Measurements from ENCODE around the gene MAG.
A peak's percentile ranks its signal among the peaks of the same experiment; 100 is the strongest.

MAG gene

DNA sequence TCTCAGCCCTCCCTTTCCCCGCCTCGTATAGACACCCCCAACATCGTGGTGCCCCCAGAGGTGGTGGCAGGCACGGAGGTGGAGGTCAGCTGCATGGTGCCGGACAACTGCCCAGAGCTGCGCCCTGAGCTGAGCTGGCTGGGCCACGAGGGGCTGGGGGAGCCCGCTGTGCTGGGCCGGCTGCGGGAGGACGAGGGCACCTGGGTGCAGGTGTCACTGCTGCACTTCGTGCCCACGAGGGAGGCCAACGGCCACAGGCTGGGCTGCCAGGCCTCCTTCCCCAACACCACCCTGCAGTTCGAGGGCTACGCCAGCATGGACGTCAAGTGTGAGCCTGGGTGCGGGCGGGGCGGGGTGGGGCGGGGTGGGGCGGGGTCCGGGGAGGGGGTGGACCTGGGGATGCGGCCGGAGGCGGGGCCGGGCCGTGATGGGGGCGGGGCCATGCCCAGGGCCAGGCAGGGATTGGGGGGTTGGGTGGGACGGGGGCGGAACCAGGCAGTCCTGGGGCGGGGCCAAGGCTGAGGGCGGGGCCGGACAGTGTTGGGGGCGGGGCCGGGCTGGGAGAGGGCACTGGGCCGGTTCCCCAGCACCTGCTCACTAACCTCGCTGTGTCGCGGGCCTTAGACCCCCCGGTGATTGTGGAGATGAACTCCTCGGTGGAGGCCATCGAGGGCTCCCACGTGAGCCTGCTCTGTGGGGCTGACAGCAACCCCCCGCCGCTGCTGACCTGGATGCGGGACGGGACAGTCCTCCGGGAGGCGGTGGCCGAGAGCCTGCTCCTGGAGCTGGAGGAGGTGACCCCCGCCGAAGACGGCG, 7.8 kb downstream of the MAG start:
- no peak for DNase-seq (ENCODE audit: low spot score)

DNA sequence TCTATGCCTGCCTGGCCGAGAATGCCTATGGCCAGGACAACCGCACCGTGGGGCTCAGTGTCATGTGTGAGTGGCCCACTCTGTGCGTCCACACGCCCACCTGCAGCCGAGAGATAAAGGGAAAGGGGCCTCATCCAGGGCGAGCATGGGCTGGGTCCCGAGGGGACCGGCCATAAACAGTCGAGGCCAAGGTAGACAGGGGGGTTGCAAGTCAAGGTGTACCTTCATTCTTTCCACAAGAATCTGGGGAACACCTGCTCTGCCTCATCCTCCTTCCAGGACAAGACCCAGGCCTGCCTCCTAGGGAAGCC, 8.3 kb downstream of the MAG start:
- no peak for DNase-seq (ENCODE audit: low spot score)

DNA sequence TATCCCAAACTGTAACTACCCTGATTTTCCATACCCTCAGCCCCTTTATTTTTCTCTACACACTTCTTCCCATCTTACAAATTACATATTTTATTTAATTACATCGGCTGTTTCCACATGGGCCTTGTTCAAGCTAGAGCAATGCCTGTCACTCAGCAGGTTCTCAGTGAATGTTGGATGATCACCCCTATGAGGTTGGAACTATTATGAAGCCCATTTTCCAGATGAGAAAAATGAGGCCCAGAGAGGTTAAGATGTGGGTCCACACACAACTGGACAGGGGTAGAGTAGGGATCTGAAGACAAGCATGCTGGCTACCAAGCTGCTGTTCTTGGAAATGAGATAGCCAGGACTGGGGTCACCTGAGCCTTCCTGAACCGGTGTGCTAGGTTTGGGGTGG, 10.0 kb downstream of the MAG start:
- DNase-seq (ENCODE audit: low spot score), result no peak

DNA sequence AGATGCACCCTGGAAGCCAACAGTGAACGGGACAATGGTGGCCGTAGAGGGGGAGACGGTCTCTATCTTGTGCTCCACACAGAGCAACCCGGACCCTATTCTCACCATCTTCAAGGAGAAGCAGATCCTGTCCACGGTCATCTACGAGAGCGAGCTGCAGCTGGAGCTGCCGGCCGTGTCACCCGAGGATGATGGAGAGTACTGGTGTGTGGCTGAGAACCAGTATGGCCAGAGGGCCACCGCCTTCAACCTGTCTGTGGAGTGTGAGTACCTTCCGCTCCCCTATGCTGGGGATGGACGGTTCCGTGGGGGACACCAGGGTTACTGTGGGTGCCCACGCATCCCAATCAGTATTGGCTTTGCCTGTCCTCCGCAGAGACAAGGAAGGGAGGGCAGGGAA, 10.5 kb downstream of the MAG start:
- no peak for DNase-seq (ENCODE audit: low spot score)

DNA sequence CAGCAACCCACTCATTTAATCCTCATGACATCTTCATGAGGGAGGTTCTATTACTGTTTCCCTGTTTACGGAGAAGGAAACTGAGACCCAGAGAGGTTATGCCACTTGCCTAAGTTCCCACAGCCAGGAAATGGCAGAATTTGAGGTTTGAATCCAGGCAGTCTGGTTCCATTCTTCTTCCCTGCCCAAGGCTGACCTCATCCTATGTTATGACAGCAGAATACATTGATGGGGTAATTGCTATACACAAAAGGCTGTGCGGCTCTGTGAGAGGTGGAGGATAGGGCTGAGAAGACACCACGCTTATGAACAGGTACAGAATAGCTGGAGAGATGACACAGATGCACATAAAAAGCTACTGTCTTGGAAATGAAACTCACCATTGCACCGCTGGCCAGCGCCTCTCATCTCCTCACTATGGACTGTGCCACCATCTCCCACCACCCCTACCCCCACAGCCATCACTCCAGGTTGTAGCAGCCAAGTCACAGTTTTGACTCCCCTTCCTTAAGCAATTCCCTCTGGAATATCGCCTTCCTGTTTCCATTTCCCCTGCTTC, 11.5 kb downstream of the MAG start:
- DNase-seq (ENCODE audit: low spot score), result no peak

DNA sequence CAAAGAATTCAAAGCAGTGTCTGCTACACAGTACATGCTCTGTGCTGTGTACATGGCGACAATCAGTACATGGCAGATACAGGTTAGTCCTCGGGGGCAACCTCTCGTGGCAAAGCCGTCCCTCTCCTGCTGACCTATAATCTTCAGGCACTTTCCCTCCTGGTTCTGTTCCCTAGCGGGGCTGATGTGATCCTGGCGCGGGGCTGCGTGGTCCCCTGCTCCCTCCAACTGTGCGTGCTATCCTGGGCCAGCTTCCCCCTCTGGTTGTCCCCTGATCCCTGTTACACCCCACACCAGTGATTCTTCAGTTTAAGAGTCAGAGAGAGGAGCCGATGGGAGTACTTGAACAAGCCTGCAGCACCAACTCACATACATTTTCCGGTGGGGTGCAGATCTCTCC, 12.1 kb downstream of the MAG start:
- no peak for DNase-seq (ENCODE audit: low spot score)

DNA sequence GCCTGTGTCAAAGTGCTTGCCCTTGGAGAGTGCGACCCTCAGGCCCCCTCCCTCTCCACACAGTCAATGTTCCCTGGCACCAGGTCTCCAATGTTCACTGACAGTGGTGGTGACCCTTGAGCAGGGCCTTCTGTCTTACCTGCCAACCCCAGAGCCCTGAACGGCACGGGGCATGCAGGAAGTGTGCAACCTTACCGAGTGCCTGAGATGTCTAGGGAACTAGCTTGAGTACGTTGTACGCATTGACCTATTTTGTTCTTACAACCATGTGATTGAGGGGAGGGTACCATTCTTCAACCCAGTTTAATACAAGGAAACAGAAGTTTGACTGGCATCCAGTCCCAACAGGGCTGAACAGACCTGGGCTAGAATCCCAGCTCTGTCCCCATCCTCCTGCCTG, 13.2 kb downstream of the MAG start:
- no peak for DNase-seq (ENCODE audit: low spot score)

DNA sequence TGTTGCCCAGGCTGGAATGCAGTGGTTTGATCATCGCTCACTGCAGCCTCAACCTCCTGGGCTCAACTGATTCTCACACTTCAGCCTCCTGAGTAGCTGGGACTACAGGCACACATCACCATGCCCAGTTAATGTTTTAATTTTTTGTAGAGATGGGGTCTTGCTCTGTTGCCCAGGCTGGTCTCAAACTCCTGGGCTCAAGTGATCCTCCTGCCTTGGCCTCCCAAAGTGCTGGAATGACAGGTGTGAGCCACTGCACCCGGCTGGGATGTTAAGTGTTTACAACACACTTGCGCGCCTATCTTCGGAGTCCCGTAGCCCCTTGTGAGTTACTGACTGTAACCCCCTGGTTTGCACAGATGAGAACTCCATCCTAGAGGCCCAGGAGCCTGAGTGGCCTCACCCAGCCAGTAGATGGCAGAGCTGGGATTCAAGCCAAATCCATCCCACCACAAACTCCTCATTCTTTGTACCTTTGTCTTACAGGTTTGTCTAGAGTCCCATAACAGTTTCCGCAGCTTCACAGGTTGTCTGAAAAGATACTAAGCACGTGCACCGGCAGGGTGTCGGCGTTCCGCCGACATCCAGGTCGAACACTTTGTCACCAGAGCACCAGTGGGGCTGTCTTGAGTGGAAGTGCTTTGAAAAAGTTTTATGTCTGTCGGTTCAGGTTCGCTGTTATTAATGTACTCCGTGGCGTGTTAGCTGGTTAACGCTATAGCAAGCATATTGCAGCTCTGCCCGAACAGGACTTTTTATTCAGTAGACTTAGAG, 14.7 kb downstream of the MAG start:
- peak; percentile 10 for DNase-seq (ENCODE audit: low spot score)

DNA sequence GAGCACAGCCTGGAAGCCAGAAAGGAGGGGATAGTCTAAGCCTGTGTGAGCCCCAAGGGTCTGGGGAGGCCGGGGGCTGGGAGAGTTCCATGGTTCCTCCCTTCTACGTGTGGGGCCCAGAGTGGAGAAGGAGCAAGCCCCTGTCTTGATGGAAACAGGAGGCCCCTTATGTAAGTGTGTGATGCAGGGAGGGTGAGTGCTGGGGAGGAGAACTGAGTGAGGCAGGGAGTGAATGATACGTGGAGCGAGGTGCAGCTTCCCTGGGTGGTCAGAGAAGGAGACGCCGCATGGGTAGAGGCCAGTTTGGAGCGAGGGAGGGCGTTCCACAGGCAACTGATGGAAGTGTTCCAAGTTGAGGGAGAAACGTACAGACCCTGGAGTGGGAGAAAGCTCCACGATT, 16.0 kb downstream of the MAG start:
- no peak for DNase-seq (ENCODE audit: low spot score)

DNA sequence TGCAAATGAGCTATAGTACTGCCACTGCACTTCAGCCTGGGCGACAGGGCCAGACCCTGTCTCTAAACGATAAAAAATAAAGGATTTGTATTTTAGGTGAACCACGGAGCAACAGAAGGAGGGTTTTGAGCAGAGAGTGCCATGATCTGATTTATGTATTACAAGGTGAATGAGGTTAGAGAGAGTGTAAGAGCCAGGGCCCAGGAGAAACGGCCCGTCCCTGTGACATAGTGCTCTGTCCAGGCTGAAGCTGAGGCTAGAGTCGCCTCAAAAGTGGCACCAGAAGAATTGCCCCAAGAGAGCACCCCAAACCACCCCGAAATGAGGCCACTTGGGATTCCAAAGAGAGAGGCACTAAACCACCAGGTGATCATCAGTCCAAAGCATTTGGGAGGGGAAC, 16.9 kb downstream of the MAG start:
- DNase-seq (ENCODE audit: low spot score), result no peak

DNA sequence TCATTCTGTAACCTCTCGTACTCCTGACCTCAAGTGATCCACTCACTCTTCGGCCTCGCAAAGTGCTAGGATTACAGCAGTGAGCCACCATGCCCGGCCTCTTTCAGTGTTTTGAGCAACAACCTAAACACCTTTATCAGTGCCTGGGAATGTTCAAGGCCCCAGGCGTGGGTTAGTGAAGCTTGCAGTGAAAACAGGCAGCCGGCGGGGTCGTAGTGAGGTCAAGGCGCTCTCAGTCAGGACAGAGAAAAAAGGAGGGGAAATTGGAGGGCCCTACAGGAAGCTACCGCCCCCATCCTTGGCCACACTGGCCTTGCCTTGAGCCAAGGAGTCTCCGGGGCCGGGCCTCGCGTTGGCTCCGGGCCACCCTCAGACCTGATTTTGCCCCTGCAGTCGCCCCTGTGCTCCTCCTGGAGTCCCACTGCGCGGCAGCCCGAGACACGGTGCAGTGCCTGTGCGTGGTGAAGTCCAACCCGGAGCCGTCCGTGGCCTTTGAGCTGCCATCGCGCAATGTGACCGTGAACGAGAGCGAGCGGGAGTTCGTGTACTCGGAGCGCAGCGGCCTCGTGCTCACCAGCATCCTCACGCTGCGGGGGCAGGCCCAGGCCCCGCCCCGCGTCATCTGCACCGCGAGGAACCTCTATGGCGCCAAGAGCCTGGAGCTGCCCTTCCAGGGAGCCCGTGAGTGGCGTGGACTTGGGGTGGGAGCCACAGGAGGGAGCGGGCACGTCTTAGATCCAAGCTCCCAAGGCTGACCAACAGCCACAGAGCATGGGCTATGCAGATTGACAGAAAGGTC, 17.7 kb downstream of the MAG start:
- DNase-seq (ENCODE audit: low spot score), result no peak

DNA sequence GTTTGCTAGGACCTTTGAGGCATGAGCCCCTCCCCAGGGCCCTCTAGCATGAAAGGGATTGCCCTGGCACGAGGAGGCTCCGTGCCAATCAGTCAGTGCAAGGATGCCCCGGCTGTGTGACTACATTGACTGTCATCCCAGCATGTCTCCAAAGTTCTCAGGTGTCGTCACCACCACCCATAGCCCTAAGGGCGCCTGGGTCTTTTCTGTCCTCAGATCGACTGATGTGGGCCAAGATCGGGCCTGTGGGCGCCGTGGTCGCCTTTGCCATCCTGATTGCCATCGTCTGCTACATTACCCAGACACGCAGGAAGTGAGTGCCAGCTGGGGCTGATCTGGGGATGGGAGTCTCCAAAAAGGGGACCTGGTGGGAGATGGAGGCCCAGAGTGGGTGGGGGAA, 18.4 kb downstream of the MAG start:
- no peak for DNase-seq (ENCODE audit: low spot score)

DNA sequence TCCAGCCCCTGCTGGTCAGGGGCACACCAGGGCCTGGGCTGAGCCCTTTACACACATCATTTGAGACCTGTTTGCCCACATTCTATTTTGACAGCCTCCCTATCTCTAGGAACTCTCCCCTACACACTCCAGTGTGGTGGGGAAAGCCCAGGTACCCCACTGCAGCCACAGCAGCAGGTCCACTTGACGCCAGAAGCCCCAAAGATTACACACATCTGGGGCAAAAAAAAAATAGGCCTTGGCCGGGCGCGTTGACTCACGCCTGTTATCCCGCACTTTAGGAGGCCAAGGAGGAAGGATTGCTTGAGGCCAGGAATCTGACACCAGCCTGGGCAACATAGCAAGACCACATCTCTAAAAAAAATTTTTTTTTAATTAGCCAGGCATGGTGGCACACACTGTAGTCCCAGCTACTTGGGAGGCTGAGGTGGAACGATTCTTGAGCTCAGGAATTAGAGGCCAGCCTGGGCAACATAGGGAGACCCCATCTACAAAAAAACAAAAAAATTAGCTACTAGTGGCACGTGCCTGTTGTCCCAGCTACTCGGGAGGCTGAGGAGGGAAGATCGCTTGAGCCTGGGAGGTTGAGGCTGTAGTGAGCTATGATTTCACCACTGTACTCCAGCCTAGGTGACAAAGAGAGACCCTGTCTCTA, 19.0 kb downstream of the MAG start:
- DNase-seq (ENCODE audit: low spot score), result no peak

DNA sequence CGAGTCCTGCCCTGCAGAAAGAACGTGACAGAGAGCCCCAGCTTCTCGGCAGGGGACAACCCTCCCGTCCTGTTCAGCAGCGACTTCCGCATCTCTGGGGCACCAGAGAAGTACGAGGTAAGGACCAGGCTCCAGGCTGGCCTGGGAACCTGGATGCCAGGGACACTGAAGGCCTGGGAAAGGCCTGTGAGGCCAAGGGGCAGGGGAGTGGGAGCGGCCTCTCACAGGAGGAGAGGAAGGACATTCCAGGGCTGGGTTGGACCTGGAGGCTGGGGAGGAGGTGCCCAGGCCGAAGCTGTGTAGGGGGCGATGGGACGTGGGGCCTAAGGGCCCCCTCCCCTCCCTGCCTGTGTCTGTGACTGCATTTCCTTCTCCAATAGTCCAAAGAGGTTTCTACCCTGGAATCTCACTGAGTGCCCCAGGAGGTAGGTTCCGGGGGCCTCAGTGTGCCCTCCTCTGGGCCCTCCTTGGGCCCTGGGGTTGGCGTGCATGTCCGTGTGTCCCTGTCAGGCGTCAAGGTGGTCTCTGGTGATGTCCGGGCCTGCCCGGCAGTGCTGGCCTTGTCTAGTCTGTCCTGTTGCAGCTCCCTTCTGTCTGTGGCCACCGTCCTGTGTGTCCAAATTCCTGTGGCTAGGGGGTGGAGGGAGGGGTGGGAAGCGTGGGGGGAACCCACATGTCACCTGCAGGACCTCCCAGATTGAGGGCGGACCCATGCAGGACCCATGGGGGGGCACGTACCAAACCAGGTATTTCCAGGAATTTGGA, 20.1 kb downstream of the MAG start:
- DNase-seq (ENCODE audit: low spot score), result no peak

DNA sequence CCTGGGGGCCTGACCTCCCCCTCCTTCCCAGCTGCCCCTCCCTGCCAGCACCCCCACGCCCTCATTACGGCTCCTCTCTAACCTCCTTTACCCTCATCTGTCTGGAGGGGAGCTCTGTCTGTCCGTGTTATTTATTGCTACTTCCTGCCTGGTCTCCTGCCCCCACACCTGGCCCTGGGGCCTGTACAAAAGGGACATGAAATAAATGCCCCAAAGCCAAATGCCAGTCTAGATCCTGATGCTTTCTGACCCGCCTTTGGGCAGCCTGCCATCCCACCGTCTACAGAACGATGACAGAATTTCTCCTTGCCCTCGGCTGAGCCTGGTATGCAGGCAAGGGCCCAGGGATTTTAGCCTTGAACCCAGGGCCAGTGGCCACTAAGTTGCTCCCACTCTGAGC, 21.6 kb downstream of the MAG start:
- no peak for DNase-seq (ENCODE audit: low spot score)

DNA sequence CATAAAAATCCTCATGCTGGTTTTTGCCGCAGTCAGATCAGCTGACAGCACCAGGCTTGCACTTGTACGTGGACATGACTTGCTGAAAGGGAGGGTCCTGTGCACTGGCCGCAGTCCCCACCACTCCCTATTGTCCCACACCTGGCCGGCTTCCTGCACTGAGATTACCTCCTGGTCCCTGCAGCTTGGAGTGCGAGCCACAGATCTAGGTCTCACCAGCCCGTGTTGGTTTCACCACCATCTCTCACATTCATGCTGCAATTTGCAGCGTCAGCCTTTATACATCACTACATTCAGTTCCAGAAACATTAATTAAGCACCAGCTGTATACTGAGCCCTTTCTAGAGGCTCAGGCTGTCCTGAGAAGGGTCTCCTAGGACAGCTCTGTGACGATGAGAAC, 22.1 kb downstream of the MAG start:
- DNase-seq (ENCODE audit: low spot score), result no peak

DNA sequence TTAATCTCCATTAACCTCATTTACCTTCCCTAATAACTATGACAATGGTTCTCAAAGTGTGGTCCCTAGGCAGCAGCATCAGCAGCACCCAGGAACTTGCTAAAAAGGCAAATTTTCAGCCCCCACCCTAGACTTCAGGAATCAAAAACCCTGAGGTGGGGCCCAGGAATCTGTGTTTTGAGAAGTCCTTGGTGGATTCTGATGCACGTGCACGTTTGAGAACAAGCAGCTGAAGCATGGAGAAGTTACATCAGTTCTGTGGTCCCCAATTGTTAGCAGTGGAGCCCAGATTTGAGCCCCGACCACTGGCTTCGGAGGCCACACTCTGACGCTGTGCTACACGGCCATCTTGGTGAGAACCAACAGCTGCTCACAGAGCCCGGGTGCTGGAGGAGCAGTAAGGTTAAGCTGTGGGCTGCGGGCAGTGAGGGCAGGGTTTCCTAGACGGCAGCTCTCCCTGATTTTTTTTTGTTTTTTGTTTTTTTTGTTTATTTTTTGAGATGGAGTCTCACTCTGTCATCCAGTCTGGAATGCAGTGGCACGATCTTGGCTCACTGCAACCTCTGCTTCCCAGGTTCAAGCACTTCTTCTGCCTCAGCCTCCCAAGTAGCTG, 23.0 kb downstream of the MAG start:
- DNase-seq (ENCODE audit: low spot score), result no peak

DNA sequence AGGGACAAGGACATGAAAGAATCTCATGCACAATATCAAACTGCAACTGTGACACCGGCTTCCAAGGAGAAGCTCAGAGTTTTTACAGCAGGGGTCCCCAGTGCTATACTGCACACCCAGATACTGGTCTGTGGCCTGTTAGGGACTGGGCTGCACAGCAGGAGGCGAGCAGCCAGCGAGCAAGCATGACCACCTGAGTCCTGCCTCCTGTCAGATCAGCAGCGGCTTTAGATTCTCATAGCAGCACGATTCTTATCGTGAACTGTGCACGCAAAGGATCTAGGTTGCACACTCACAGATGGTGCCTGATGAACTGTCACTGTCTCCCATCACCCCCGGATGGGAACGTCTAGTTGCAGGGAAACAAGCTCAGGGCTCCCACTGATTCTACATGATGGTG, 23.9 kb downstream of the MAG start:
- no peak for DNase-seq (ENCODE audit: low spot score)

DNA sequence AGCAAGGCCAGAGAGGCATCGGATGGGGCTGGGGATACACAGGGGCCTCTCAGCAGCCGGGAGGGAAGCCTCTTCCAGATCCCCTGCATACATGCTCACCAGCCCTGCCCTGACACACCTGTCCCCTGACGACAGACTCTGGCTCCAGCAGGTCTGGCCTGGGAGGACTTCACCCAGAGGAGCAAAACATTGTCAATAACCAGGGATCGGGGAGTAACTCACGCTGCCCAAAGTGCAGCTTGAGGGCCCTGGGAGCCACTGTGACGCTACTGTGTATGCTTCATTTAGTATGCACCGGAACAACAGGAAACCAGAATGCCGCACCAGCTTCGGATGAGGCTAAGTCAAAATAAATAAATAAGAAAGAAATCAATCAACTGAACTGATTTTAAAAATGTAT, 24.6 kb downstream of the MAG start:
- DNase-seq (ENCODE audit: low spot score), result no peak

DNA sequence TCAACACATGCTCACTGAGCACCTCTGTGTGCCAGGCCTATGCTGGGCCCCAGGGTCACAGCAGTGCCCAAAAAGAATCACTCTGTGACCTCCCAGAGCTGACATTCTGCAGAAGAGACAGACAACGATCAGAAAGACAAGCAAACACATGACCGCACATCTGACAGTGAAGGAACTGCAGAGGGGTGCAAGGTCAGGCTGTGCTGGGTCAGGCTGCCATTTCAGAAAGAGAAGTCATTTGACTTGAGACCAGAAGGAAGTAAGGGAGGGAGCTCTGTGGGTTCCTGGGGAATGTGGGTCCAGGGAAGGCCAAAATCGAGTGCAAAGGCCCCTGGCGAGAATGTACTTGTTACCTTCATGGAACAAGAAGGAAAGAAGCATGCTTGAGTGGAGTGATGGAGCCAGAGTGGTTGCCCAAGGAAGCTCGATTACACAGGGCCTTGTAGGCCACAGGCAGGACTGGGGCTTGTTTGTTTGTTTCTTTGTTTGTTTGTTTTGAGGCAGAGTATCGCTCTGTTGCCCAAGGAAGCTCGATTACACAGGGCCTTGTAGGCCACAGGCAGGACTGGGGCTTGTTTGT, 25.6 kb downstream of the MAG start:
- no peak for DNase-seq (ENCODE audit: low spot score)

Data from cerebellar cortex (tissue), 1 donor.